HL-60 (cell line): ENCODE measurements around the gene BBS9.

Experiments used
- DNase-seq, 2 experiments: peaks; one replicate each; pipeline ENCODE4 v3.0.0-alpha.2; 2010 to 2020; ENCODE audit warnings: low read depth in 1 of 2, low spot score in 1 of 2
- H3K27ac ChIP-seq: fragments of 250-450 bp; sonication (Bioruptor Pico); replicated peaks from 2 replicates; pipeline ENCODE4 v1.5.1; 2020; ENCODE audit warnings: mild to moderate bottlenecking, moderate library complexity
- H3K27me3 ChIP-seq: fragments of 250-450 bp; sonication (Bioruptor Pico); 2 replicates; pipeline ENCODE4 v1.5.1; 2021; ENCODE audit warnings: mild to moderate bottlenecking, moderate library complexity; ENCODE audit not compliant: insufficient read depth, poor library complexity, severe bottlenecking
- H3K4me3 ChIP-seq: replicated peaks from 2 replicates; pipeline ENCODE4 v1.5.1; 2011; ENCODE audit warnings: mild to moderate bottlenecking, control low read depth, low read length; ENCODE audit not compliant: insufficient read depth
- CTCF ChIP-seq: IDR thresholded peaks from one replicate; pipeline ENCODE4 v1.5.1; 2011; ENCODE audit warnings: low read length, control low read depth, inconsistent platforms; ENCODE audit not compliant: insufficient read depth
- GABPA ChIP-seq: IDR thresholded peaks from 2 replicates; pipeline ENCODE4 v1.6.1; 2012; ENCODE audit warnings: low read depth
- POLR2AphosphoS5 ChIP-seq: IDR thresholded peaks from 2 replicates; pipeline ENCODE4 v1.6.1; 2012; ENCODE audit warnings: low read depth
- REST ChIP-seq: IDR thresholded peaks from 2 replicates; pipeline ENCODE4 v1.6.1; 2012; ENCODE audit warnings: low read depth; ENCODE audit not compliant: insufficient replicate concordance
- SPI1 ChIP-seq: IDR thresholded peaks from 2 replicates; pipeline ENCODE4 v1.6.1; 2012; ENCODE audit warnings: low read depth, mild to moderate bottlenecking, borderline replicate concordance

BBS9 gene

DNA sequence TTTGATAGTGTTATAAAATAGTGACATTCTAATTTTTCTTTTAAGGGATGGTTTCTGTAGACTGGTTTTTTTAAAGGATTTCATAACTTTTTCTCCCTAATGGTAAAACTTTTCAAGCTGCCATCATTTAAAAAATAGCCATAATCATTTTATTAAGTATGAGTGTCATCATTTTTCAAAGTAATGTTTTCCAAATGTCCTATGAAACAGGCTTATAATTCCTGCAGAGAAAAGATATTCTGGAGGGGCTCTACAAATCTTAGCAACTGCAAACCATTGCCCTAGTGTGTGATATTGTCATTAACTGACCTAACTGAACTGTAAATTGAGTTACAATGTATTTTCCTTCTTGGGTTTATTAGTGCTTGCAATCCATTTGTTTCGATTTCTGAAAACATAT is 226.0 kb downstream of the BBS9 start:
- DNase-seq, result no peak
- no peak for TF ChIP-seq CTCF
- no peak for TF ChIP-seq REST
- no peak for TF ChIP-seq SPI1
- no peak for TF ChIP-seq POLR2AphosphoS5
- TF ChIP-seq GABPA, result no peak
- no peak overlapping the region for H3K27ac ChIP-seq
- H3K4me3 ChIP-seq, result no peak overlapping the region
- no peaks in the 10 kb centered on the region for H3K27me3 ChIP-seq

DNA sequence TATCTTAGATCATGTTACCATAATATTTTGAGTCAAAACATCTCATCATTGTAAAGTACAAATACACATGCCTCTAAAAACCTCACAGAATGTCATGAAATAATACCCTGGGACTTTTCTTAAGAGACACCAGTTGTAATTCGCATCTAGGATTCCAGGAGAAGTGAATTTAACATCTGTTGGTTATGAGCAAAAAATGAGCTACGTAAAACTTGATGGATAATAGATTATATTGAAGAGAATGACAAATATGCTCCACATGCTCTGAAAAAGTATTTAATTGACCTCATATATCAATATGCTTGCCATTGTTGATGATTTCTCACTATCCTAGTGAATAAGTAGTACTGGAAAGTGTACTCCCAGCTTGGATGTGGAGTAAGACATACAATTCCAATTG is 227.0 kb downstream of the BBS9 start:
- H3K27ac ChIP-seq, result no peak overlapping the region
- TF ChIP-seq SPI1 (no peak), GABPA (no peak), POLR2AphosphoS5 (no peak), CTCF (no peak), REST (no peak)
- H3K4me3 ChIP-seq, result no peak overlapping the region
- DNase-seq, result no peak
- no peaks in the 10 kb centered on the region for H3K27me3 ChIP-seq

DNA sequence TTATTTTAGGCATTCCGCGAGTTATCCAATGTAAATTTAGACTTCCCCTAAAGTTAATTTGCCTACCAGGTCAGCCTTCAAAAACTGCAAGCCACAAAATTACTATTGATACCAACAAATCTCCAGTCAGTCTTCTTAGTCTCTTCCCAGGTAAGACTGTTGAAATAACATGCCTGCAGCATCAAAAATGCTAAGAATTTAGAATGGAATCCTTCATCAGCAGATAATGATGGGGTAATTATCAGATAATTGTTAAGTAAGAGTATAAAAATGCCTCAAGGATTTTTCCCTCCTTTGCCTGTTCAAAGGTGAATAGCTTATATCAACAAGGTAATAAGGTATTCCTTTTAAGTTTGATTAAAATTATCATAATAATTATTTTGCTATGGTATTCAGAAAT is 228.5 kb downstream of the BBS9 start:
- TF ChIP-seq CTCF (no peak), SPI1 (no peak), GABPA (no peak)
- Histone ChIP-seq H3K27me3 (no peaks in the 10 kb centered on the region), H3K27ac (no peak overlapping the region), H3K4me3 (no peak overlapping the region)
- no peak for DNase-seq

GRCh38 chr7:33369888-33370287 is 240.5 kb downstream of the BBS9 start:
- no peak overlapping the region for H3K27ac ChIP-seq
- no peak overlapping the region for H3K4me3 ChIP-seq
- TF ChIP-seq REST (no peak), POLR2AphosphoS5 (no peak), CTCF (no peak), SPI1 (no peak), GABPA (no peak)
- H3K27me3 ChIP-seq, result no peaks in the 10 kb centered on the region
- no peak for DNase-seq
